Activated naive CD4-positive, alpha-beta T cell treated with anti-CD3 and anti-CD28 coated beads, Interleukin-2, amount 50 U/mL, for 72 hours (primary cell): ENCODE results near the gene MBTPS2. TPM values are rescaled to one million over a fixed set of nuclear protein-coding genes. Genes with fewer than 3 reads are reported as not detected.
"Not testable (repeated sequence)": the region's sequence is repeated elsewhere in the genome, so short reads cannot be mapped to it uniquely, and the experiment has no call there.

Experiments
- ATAC-seq, 2 donors: fragments of 150-1000 bp; cut with Tn5 transposase; 2 replicates each; pipeline ENCODE4 v1.10.0; 2021; ENCODE audit warnings: mild to moderate bottlenecking in 2 of 2, moderate library complexity in 2 of 2
- DNase-seq, 2 donors: peaks; one replicate each; pipeline ENCODE4 v3.0.0; 2021 to 2022; ENCODE audit warnings: low spot score in 2 of 2
- H3K27ac Mint-ChIP-seq, 2 donors: one replicate each; pipeline ENCODE4 v1.8.0; 2022; ENCODE audit warnings: mild to moderate bottlenecking in 2 of 2, mixed read lengths in 2 of 2
- H3K36me3 Mint-ChIP-seq, 2 donors: one replicate each; pipeline ENCODE4 v1.8.0; 2022; ENCODE audit warnings: mixed read lengths in 2 of 2
- H3K9me3 Mint-ChIP-seq, 2 donors: one replicate each; pipeline ENCODE4 v1.8.0; 2022; ENCODE audit warnings: mixed read lengths in 2 of 2
- total RNA-seq, 2 donors: library from RNA; stranded (reverse); gene quantifications; one replicate each; pipeline ENCODE4 v1.2.3, GENCODE V29; 2022

The MBTPS2 gene
- total RNA-seq, 2 donors from 2014 or later = 1.4 to 5.4 TPM

DNA sequence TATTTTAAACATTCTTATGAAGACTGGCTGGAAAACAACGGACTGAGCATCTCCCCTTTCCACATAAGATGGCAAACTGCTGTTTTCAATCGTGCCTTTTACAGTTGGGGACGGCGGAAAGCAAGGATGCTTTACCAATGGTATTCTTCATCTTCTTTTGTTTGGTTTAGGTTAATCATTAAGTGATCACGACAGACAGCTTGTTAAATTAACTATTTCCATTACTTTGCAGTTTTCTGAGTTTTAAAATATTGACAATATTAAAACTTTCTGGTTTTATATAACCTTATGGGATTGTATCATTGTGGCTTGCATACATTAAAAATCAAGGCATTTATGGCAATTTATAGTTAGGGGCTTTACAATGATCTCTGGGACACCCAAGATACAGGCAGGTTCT is 3.8 kb downstream of the MBTPS2 start:
- Mint-ChIP-seq H3K27ac (no peak overlapping the region), H3K36me3 (peaks cover 0 to 6% of the 10 kb centered on the region in 2 donors), H3K9me3 (no peaks in the 10 kb centered on the region)
- DNase-seq (no peak), ATAC-seq (no peak)

DNA sequence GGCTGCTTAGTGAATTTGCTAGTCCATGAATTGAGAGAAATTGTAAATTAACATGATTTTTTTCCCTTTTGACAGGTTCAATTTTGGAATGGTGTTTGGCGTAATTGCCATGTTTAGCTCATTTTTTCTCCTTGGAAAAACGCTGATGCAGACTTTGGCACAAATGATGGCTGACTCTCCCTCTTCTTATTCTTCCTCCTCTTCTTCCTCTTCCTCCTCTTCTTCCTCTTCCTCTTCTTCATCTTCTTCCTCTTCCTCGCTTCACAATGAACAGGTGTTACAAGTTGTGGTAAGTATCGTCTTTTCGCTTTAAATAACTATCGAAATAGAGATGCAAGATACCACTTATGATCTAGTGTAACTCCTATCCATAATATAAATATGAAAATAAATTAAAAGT is 5.7 kb downstream of the MBTPS2 start:
- Mint-ChIP-seq H3K36me3 (peaks cover 0 to 6% of the 10 kb centered on the region in 2 donors), H3K9me3 (no peaks in the 10 kb centered on the region), H3K27ac (no peak overlapping the region)
- DNase-seq = no peak
- no peak for ATAC-seq

DNA sequence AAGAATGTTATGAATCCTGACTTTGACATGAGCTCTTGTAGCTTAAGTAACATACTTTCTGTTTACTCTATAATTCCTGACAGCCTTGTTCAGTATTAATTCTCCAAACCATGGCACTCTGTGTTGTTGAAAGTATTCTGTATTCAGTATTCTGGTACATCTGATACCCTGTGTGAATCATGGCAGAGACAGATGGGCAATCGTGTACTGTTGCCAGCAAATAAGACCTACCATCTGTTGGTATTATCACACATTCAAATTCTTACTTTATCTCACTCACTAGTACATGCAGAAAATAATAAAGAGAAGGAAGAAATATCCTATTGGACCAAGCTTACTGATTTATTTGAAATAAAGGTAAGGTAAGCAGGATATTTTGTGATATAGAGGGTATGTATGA is 7.9 kb downstream of the MBTPS2 start:
- ATAC-seq (no peak), DNase-seq (no peak)
- peaks cover 0 to 6% of the 10 kb centered on the region in 2 donors for H3K36me3 Mint-ChIP-seq
- H3K27ac Mint-ChIP-seq = no peak overlapping the region
- H3K9me3 Mint-ChIP-seq = no peaks in the 10 kb centered on the region

DNA sequence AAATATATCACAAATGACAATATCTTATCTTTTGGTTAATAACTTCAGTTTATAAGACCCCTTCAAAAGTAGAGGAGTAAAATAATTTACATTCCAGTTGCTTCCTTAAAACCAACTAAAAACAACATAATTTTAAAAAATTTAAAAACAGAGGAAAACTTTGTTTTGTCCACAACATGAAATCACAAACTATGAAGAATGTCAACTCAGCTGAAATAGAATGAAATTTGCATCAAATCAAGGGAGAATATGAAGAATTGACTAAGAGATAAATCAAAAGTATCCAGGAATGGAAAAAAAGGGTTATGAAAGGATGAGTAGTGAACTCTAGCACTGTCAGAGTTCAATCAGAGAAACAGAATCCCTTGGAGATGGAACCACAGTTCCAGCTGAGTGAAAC is 14.2 kb downstream of the MBTPS2 start:
- Mint-ChIP-seq H3K27ac (no peak overlapping the region), H3K9me3 (no peaks in the 10 kb centered on the region), H3K36me3 (peaks cover 0 to 6% of the 10 kb centered on the region in 2 donors)
- ATAC-seq = no peak
- no peak for DNase-seq

DNA sequence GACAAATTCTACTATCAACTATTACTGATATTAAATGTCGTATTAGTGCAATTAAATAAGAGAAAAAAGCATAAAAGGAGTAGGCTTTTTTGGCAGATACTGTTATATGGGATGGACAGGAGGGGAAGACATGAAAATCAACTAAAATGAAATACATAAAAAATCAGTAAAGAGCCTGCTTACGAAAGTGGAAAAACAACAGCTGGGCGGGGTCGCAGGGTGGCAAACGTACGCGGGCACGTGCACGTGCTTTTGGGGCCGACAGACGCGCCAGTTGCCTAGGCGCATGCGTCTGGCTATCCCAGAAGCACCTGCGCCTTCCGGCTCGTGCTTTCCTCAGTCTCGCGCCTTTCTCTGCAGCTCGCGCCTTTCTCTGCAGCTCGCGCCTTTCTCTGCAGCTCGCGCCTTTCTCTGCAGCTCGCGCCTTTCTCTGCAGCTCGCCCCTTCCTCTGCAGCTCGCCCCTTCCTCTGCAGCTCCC is 16.6 kb downstream of the MBTPS2 start, which contains the start of gene YY2:
Gene YY2, plus strand, starts transcription at position 51 of the 479 bp plus-strand sequence. CDS start 498 bp downstream, outside the sequence.
- H3K27ac Mint-ChIP-seq = no peak within 1 kb of the TSS
- ATAC-seq = no peak
- no peak for DNase-seq
- H3K36me3 Mint-ChIP-seq = peaks cover 0 to 6% of the 10 kb centered on the region in 2 donors
- no peaks in the 10 kb centered on the region for H3K9me3 Mint-ChIP-seq

DNA sequence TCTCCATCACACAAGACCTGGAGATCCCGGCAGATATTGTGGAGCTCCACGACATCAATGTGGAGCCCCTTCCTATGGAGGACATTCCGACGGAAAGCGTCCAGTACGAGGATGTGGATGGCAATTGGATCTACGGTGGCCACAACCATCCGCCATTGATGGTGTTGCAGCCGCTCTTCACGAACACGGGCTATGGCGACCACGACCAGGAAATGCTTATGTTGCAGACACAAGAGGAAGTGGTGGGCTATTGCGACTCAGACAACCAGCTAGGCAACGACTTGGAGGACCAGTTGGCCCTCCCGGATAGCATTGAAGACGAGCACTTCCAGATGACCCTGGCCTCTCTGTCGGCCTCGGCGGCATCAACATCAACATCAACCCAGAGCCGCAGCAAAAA is 17.1 kb downstream of the MBTPS2 start:
- no peak overlapping the region for H3K27ac Mint-ChIP-seq
- H3K9me3 Mint-ChIP-seq = no peaks in the 10 kb centered on the region
- no peak for ATAC-seq
- H3K36me3 Mint-ChIP-seq = peaks cover 0 to 6% of the 10 kb centered on the region in 2 donors
- no peak for DNase-seq

DNA sequence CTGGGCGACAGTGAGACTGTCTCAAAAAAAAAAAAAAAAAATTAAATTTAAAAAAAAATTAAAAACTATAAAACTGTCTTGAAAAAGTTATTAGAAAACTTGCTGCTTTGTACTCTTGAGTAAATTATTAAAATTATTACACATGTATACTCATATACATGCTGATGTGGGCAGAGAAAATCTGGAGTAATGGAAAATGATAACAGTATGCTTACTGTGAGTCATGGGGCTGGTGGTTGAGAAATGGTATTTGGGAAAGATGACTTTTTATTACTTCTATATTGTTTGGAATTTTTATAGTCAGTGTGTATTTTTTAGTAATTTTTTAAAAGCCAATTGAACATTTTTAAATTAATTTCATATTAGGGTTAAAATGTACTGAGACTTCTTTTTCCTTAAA is 23.8 kb downstream of the MBTPS2 start:
- H3K36me3 Mint-ChIP-seq = no peaks in the 10 kb centered on the region
- no peak overlapping the region for H3K27ac Mint-ChIP-seq
- ATAC-seq (no peak), DNase-seq (no peak)
- no peaks in the 10 kb centered on the region for H3K9me3 Mint-ChIP-seq

DNA sequence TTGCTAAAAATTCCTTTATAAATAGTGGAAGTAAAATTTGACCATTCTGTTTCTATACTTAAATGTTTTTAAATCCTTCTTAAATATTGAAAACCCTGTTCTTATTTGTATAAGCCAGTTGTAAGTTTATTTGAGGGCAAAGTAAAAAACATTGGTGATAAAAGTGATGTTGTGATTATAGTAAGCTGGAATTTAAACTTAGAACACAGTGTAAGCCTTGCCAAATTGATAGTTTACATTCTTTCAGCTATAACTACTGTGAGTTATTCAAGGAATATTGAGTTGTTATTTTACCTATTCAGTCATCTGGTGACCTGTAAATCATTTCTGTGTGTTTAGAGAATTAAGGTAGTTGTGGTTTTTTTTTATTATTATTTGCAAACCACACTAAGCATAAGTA is 26.0 kb downstream of the MBTPS2 start:
- no peak for DNase-seq
- no peak overlapping the region for H3K27ac Mint-ChIP-seq
- ATAC-seq = no peak
- peaks cover 0 to 6% of the 10 kb centered on the region in 2 donors for H3K36me3 Mint-ChIP-seq
- no peaks in the 10 kb centered on the region for H3K9me3 Mint-ChIP-seq

DNA sequence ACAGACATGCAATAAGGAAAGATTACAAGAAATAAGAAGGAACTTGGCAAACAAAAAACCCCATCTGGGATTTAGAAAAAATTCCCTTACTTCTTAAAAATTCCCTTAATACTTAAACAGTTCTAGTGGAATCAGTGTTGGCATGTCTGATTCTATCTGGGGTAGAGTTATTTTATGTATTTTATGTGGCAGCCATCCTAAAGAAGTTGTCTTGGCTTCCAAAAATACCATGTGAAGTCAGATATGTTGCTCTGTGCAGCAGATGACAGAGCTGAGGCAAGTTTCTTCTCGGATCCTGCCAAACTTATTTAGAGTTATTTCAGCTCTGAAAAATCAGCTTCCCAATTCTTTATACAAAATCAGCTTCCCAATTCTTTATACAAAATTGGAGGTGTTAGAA is 31.1 kb downstream of the MBTPS2 start:
- peaks cover 0 to 6% of the 10 kb centered on the region in 2 donors for H3K36me3 Mint-ChIP-seq
- ATAC-seq (no peak), DNase-seq (no peak)
- H3K9me3 Mint-ChIP-seq = no peaks in the 10 kb centered on the region
- H3K27ac Mint-ChIP-seq = no peak overlapping the region

DNA sequence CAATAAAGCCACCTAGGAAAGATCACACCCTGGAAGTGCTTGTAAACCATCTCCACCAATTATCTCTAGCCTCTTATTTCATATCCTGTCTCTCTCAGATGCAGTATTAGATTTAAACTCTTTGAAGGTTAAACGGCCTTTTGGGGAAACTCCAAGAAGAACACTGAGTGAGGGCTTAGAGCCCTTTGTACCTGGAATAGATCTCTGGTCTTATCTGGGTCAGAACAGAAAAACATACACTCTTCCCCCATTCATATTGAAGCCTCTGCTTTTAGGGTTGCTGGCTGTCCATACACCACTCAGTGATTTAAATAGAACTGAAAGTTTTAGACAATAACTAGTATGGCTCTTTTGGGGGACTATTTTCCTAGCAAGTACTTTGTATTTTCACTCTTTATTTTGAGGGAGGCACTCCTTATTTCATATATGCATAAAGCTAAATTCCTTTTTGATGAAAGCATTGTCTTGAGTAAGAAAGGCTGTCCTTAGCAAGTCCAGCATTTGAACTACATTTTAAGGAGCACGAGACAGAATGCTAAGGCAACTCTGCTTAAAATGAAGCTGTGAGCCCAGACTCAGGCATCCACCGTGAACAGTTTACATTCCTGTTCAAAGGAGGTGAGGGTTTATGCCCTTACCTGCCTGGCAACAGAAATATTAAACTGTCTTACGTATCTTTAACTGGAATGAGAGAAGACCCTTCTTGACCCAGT is 33.8 kb downstream of the MBTPS2 start:
- H3K9me3 Mint-ChIP-seq = no peaks in the 10 kb centered on the region
- H3K27ac Mint-ChIP-seq = no peak overlapping the region
- peaks cover 0 to 6% of the 10 kb centered on the region in 2 donors for H3K36me3 Mint-ChIP-seq
- DNase-seq (no peak), ATAC-seq (no peak)

DNA sequence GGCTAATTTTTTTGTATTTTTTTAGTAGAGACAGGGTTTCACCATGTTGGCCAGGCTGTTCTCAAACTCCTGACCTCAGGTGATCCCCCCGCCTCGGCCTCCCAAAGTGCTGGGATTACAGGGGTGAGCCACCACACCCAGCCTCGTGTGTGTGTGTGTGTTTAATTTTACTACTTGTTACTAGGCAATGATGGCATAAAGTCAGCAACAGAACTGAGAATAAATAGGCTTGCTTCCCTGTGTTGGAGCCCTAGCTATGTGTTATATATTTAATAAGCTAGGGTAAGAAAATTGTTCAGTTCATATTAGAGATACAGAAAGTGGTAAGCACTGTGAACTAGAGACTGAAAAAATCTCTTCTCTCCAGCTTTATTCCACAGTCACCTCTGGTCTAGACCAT is 34.8 kb downstream of the MBTPS2 start:
- ATAC-seq, DNase-seq, H3K9me3 Mint-ChIP-seq, H3K27ac Mint-ChIP-seq, H3K36me3 Mint-ChIP-seq: not testable (repeated sequence)

DNA sequence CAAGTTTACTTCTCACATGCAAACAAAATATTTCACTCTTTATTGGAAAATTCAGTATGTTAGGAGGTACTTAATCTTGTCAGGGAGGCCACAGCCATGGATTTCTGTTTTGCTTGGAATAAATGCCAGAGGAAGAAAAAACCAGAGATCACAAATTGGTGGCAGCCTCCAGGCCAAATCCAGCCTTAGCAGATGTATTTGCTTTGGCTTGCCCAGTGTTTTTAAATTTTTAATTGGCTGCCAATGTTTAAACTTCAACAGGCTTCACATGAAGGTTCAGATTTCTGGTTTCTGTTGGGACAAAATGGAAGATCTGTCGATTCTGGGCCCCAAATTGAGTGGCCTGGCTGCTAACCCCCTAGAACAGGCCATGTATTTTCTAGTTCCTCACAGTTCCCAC is 35.6 kb downstream of the MBTPS2 start:
- DNase-seq (no peak), ATAC-seq (no peak)
- no peaks in the 10 kb centered on the region for H3K9me3 Mint-ChIP-seq
- no peak overlapping the region for H3K27ac Mint-ChIP-seq
- no peaks in the 10 kb centered on the region for H3K36me3 Mint-ChIP-seq

DNA sequence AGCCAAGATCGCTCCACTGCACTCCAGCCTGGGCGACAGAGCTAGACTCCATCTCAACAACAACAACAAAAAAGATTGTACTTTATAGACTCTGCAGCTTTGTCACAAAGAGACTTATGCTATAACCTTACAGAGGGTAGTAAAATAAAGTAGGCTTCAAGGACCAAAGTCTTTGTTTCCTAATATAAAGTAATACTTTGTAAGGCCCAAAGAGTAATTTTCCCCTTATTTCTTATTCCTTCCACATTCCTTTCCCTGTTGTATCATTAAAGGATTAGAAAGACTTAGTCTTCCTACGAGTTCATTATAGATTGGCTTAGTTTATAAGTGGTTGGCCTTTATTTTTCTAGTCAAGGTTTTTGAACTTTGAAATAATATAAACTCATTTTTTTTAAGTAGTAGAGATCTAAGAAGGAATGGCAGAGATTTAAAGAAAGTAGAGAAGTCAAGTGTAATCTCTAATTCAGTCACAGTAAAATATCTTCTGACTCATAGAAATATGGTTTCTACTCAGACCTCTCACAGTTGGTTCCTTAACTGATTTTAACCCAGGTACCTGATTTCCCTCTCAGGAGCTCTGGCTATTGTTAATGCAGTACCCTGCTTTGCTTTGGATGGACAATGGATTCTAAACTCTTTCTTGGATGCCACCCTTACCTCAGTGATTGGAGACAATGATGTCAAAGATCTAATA is 42.6 kb downstream of the MBTPS2 start:
- Mint-ChIP-seq H3K9me3 (no peaks in the 10 kb centered on the region), H3K27ac (no peak overlapping the region), H3K36me3 (no peaks in the 10 kb centered on the region)
- DNase-seq = no peak
- ATAC-seq = peak in 1 of 2 donors; percentile 51

DNA sequence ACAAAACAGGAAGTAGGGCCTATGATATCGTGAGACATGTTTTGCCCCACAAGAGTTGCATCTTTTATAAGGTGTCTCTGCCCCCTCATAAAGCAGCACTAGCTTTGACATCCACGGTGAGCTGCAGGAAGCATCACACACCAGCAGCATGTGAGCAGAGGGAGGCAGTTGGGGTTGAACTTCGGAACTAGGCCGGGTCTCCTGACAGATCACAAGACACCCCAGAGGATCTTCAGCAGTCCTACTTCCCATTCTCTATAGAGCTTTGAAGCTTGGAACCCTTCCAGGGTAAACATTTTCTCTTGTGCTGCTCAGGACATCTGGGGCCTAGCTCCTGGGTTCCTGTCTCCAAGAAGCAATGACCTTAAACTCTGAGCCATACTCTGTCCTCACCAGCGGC is 43.8 kb downstream of the MBTPS2 start:
- no peaks in the 10 kb centered on the region for H3K9me3 Mint-ChIP-seq
- no peaks in the 10 kb centered on the region for H3K36me3 Mint-ChIP-seq
- no peak for DNase-seq
- ATAC-seq = no peak
- H3K27ac Mint-ChIP-seq = no peak overlapping the region

DNA sequence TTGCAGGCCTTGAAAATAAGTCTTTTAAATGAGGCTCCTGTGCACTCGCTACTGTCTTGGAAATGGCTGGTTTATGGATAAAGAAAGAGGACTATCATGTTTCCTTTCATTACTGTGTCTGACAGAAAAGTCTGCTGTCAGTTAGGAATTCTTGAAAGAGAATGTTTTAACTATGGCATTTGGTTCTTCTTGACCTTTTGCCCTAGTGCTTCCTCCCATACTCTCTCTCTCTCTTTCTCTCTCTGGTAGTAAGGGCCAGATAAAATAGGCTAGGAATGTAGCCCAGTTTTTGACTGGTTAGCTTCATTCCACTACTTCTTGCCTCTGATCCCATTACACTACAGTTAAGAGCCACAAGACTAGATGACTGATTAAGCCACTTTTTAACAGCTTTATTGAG is 46.2 kb downstream of the MBTPS2 start:
- Mint-ChIP-seq H3K27ac (no peak overlapping the region), H3K36me3 (no peaks in the 10 kb centered on the region), H3K9me3 (no peaks in the 10 kb centered on the region)
- DNase-seq (no peak), ATAC-seq (no peak)

DNA sequence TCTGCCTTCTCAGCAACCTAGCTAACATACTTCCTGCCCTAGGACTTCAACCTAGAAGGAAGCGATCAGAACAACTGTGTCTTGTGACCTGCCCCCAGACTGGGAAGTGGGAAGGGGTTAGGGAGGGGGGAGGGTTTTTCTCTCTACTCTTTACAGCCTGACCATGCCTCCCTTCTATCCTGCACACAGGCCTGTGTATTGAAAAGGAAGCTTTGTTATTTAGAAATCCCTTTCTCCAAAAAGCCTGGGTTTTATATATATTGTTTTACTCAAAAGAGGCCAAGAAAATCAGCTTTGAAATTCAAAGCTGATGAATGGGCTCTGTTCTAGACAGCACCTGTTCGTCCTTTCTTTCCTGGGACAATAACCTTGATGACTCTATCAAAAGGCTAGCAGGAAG is 65.9 kb downstream of the MBTPS2 start:
- no peak for ATAC-seq
- Mint-ChIP-seq H3K27ac (no peak overlapping the region), H3K9me3 (no peaks in the 10 kb centered on the region), H3K36me3 (no peaks in the 10 kb centered on the region)
- DNase-seq = no peak

DNA sequence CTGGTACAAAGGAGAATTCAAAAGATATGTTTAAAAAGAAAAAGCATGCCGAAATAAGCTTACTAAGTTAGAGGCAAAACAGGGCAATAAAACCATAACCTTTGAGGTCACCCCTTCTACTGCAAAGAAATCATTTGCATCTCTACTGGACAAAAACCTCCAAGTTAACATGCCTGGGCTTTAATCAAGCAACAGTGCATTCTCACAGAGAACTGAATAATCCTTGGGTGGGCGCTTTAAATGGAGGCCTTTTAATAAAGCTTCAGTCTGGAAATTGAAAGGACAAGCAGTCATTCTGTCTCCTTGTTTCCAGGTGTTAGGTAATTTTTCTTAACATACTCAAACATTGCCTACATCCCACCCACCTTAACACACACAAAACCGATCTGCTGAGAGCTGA is 66.5 kb downstream of the MBTPS2 start:
- no peak for DNase-seq
- Mint-ChIP-seq H3K27ac (no peak overlapping the region), H3K36me3 (no peaks in the 10 kb centered on the region), H3K9me3 (no peaks in the 10 kb centered on the region)
- no peak for ATAC-seq

DNA sequence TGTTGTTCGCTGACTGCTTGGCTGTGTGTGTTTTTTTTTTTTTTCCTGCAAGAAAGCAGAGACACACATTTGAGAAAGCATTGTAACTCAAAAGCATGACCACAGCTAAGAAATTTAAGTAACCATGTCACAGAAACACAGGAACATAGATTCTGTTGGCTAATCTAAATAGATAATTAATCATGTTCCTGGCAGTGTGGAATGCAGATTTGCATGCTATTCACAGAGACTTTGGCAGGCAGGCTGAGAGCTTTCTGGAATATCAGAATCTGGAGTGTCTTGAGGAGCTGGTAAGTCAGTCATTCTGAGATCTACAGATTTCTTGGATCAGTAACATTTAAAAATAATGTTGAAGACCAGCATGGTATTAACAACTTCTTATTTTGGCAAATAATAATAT is 67.8 kb downstream of the MBTPS2 start:
- ATAC-seq (no peak), DNase-seq (no peak)
- Mint-ChIP-seq H3K9me3 (no peaks in the 10 kb centered on the region), H3K36me3 (no peaks in the 10 kb centered on the region), H3K27ac (no peak overlapping the region)
